Measurements from ENCODE around the gene GABRP.
"Not testable (repeated sequence)": the region's sequence is repeated elsewhere in the genome, so short reads cannot be mapped to it uniquely, and the experiment has no call there.

Gene GABRP, protein sequence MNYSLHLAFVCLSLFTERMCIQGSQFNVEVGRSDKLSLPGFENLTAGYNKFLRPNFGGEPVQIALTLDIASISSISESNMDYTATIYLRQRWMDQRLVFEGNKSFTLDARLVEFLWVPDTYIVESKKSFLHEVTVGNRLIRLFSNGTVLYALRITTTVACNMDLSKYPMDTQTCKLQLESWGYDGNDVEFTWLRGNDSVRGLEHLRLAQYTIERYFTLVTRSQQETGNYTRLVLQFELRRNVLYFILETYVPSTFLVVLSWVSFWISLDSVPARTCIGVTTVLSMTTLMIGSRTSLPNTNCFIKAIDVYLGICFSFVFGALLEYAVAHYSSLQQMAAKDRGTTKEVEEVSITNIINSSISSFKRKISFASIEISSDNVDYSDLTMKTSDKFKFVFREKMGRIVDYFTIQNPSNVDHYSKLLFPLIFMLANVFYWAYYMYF

DNA sequence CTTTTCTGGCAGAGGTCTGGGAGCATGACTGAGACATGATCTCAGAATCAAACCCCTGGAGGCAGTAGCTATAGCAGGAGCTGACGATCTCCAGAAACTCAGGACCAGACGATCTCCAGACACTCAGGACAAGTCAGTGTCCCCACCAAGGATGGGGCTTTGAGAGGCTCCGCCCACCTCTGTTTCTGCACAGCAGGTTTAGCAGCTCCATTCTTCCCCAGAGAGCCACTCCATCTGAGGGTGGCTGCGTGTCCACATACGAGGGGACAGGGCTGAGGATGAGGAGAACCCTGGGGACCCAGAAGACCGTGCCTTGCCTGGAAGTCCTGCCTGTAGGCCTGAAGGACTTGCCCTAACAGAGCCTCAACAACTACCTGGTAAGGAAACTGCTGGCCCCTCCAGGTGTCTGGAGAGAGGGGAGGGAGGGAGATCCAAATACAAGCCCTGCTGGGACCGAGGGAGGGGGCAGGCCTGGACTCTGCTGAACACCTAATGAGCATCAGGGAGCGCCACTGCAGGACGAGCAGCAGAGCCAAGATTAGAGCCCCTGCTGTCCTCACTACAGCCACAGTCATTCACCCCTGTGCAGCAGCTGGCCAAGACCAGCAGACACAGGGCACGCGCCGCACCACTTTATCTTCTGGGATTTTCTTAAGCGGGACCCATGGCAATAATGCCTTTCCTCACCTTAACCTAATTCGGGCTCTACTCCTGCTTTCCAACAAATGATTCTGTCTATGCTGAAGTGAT lies at the start of gene GABRP:
Gene GABRP, plus strand, starts transcription at position 228 of the 750 bp plus-strand sequence. CDS start 4,891 bp downstream, outside the sequence.
- no peak for DNase-seq

DNA sequence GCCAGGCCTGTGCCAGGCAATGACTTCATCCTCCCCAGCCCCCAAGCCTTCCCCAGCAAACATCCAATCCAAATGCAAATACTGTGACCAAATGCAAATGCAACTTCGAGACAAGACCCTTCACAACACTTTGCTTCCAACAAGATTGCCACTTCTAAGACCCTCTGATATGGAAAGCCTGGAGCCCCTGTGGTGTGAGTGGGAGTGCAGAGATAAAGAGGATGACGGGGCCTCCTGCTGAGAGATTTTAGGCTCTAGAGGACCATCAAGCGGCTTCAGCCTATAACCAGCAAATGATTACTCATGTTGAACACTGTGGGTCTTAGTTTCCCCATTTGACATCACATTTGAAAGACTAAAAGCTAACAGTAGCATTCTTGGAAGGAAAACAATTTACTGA lies 46.6 kb upstream of the GABRP start:
- DNase-seq: no peak

DNA sequence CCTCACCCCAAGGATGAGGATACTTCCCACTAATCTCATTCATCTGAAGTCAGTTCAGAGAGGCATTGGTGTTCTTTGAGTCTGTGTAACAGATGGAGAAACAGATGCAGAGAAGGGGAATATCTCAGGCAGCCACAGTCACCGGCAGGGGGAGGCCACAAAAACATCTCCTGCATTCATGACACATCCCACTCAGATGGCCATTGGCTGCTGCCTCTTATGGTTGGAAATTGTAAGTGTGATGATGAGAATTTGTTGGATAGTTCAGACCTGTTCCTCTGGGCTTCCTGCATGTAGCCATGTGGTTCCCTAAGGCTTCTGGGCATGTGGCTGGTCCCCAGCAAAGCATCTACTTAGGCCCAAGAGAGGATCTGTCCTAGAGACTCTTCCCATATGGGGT lies 45.9 kb upstream of the GABRP start:
- DNase-seq: no peak

DNA sequence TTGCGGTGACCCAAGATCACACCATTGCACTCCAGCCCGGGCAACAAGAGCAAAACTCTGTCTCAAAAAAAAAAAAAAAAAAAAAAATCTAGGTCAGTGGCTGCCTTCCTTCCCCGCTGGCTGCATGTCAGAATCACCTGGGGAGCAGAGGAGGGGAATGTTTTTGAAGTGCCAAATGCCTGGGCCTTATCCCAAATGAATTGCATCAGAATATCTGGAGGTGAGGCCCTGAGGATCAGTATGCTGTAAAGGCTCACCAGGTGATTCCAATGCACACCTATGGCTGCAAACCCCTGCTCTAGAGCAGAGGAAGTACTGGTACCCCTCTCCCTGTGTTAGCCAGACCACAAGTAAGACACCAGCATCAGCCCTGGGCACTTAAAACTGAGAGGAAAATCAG lies 44.7 kb upstream of the GABRP start:
- DNase-seq: no peak

DNA sequence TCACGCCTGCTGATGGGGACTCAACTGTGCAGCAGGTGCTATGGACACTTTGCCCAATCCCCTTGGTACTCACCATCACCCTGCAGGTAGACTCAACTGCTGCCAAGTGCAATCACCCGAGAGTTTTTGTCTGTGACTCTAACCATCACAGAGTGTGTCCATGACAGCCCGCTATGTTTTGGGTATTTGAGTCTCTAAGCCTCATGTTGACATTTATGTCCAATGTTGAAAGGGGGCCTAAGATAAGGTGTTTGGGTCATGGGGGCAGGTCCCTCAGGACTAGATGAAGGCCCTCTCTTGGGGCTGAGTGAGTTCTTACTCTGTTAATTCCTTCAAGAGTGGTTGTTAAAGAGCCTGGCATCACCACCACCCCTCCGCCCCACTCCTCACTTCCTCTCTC lies 44.1 kb upstream of the GABRP start:
- DNase-seq: no peak

DNA sequence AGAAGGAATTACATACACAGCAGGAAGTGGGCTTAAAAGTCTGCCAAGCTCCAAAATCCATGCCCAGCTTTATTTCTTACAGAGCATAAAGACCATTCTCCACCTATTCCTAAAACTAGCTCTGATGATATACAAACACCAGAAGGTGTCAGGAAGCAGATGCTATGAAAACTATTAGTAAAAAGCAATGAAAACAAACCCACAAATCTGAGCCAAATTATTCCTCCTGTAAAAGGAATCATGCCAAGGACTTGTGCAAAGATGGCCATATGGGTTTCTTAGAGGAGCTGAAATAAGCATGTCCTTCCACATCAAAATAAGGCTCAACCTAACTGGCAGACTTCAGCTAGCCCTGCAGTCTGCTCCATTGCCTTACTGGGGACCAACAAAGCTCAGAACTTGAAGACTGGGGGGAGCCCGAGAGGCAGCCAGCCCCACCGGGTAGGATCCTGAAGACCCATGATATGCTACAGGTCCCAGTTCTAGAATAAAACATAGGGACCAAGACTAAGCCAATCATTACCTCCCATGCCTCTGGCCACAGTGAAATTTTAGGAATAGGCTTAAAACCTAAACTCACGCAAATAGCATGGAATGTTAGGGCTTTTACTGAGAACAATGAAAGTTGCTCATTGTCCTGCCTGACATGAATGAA lies 42.8 kb upstream of the GABRP start:
- no peak for DNase-seq

DNA sequence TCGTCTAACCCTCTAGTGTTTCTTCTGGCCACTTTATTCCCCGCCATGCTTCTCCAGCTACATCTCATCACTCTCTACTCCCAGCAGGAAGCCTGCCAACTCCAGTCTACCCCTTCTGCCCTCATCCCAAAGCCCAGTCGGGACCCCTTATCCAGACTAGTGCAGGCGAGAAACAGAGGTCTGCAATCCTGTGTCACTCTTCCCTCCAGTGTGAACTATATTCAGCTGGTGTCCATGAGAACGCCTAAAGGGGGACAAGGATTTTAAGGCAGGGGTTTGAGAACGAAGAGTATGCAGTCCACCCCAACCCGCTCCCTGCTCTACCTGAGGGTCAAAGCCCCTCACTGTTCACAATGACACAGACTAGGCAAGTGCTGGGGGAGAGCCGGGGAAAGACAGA lies 41.7 kb upstream of the GABRP start:
- DNase-seq: no peak

DNA sequence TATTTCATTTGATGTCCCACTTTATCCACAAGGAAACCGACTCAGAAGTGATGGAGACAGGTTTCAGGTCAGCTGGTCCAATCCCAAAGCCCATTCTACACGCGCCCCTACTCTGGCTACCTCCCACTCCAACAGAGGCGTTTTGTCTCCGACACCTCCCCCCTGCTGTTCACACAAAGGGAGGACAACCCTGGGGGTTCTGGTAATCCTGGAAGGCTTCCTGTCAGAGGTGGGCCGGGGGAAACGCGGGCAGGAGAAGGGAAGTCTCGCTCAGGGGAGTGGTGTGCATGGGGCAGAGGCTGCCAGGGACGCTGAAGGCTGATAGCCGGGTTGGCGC lies 39.7 kb upstream of the GABRP start:
- no peak for DNase-seq

DNA sequence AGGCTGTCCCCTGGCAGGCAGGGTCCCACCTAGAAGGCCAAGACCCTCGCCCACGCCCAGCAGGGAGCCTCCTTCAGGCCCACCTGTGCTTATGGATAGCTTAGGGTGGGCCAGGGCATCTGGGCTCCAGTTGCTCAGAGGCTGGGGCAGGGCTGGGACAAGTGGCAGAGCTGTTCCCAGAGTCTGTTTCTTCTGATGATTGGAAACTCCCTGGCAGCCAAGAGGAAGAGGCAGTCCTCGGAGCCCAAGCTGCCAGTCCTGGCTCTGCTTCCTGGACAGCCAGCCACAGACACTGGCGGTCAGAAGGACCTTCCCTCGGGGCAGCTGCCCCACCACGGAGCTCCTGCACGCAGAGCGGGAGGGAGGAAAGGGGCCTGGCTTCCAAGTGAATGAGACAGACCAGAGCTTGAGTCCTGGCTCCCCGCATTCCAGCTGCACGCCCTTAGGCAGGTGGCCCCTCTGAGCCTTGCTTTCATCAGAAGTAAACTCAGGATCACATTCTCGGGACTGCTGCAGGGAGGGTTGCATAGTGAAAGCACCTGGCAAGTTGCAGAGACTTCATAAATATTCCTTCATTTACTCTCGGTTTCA lies 37.9 kb upstream of the GABRP start:
- no peak for DNase-seq

DNA sequence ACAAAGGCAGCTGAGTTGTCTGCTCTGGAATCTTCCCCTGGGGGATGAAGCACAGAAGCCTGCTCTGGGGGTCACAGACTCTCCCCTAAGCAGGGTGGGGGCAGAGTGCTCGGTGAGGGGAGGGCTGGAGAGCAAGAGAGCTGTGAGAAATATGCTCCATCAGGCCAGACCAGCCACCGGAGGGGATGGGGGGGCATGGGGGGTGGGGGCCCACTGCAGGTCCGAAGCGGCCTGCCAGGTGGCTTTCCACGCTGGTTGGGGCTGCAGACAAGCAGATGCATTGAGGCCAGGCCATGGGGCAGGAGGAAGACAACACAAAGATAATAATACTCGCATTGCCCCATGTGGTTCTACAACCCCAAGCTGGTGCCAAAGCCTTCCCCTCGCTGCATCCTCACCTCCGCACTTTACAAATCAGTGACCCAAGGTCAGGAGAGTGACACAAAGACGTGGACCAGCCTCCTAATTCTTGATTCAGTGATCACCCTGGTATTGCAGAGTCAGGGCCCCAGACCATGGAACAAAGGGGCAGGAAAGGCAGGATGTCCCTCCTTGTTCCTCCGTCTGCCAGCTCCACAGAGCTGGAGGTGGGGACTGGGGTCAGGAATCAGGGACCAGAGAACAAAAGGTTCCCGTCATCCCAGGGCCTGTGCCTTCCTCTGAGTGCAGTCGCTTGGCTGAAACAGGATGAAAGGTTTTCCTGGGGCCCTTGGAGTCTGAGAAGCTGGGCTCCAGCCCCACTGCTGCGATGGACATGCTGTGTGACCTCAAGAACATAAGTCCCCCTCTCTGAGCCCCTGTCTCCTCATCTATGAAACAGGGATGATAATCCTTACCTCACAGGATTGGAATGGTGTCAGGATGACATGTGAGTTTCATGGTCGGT lies 37.2 kb upstream of the GABRP start:
- no peak for DNase-seq

DNA sequence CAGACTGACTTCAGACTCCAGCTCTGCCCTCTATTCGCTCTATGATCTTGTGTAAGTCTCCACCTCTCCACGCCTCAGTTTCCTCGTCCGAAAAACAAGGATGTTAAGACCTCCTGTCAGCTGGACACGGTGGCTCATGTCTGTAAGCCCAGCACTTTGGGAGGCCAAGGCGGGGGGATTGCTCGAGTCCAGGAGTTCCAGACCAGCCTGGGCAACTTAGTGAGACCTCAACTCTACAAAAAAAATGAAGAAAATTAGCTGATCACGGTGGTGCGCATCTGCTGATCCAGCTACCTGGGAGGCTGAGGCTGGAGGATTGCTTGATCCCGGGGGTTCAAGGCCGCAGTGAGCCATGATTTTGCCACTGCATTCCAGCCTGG lies 36.6 kb upstream of the GABRP start:
- DNase-seq: no peak

DNA sequence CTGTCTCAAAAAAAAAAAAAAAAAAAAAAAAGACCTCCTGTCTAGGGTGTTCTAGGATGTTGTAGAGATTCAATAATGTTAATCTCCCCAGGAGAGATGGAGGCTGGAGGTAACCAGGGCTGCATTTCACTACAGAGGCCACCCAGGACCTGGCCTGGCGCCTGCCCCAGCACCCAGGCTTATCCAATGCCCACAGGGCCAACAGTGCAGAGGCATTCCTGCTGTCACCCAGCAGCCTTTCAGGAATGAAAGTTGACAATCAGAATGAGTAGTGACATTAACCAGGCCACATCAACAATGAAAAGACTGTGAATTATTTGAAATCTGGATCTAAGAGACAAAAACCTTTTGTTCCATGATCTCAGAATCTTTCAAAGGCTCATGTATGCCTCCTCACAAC lies 36.2 kb upstream of the GABRP start:
- DNase-seq: no peak

DNA sequence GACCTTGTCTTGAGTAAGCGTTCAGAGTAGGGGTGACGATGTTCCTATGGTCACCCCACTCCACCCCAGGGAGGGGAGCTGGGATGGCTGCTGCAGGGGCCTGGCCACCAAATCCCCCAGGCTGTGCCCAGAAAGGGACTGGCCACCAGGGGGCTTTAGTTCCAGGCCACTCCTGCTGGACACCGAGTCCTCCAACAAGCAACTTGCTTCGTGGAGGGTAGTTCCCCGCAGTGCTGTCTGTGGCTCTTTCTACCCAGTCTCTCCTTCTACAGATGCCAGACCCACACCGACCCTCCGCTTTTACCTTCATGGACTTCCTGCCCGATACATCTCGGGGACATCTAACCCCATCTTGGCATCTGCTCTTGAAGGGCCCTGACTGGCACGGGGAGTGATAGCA lies 35.7 kb upstream of the GABRP start:
- DNase-seq: no peak

DNA sequence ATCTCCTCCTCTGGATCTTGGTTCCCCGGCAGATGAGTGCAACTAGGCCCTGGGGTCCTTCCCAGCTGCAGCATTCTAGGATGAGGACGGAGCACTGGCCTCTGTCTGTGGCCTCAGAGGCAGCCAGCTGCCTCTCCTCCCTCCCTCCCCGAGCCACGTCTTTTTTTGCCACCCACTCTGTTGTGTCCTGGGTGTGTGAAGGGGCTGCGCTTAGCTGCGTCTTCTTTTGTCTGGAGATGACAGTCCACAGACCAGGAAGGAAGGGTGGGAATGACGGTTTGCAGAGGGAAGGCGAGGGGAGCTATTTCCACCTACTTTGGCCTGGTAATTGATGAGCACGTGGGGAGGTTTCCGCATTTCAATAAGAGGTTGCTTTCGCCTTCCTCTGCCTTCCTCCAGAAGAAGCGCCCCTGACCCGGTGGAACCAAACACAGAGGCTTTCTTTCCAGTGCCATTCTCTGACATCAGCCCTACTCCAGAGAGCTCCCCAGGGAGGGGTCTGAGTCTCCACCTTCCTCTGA lies 34.5 kb upstream of the GABRP start:
- DNase-seq: no peak

DNA sequence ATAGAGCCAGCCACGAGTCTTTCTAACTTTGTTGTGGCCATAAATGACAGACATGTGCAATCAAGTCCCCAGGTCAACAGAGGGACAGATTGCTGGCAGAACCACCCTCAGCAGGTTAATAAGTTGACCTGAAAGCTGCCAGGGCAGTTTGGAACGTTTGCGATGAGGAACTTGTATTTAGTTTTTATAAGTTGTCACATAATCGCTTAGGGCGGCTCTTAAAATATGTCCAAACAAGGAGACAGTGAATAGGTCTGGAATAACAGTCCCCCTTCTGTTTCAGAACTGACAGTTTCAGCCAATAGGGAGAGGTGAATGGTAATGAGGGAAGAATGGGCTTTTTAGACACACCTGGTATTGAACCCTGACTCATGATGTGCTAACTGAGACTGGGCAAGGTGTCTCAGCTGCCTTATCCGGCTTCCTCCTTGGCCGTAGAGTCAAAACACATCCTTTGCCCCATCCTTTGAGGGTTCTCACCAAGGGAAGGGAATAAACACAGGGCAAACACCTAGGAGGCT lies 33.6 kb upstream of the GABRP start:
- no peak for DNase-seq

DNA sequence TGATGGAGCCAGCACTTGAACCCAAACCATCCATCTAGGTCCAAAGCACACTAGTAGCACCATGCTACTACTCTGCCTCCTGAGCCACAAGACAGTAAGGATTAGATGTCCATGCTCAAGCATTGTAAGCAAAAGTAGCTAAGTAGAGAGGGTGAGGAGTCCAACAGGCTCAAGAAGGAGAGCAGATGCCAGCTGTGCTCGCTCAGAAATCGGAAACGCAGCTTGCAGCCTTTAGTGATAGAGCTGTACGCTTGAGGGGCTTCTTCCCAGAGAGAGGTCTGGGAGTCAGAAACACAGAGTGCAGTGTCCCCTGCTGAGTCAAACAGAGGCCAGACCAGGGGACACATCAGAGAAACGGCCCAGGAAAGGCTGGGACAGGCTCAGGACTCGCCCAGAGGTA lies 32.7 kb upstream of the GABRP start:
- DNase-seq: no peak

DNA sequence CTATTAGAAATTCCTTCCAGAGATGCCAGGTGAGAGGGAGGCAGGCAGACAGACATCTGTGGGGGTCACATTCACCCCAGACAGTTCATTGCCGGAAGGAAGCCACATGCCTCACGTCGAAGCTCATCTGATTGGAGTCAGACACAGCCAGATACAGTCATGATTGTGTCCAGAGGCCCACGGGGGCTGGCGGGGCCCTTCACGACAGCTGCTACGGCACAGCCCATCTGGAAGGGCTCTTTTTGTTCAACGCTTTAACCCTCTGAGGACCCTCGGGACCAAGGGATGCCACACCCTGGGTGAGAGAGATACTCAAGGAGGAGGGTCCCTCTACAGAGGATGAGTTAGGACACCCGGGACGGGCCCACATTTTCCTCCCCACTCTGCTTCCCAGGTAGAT lies 31.9 kb upstream of the GABRP start:
- DNase-seq: no peak

DNA sequence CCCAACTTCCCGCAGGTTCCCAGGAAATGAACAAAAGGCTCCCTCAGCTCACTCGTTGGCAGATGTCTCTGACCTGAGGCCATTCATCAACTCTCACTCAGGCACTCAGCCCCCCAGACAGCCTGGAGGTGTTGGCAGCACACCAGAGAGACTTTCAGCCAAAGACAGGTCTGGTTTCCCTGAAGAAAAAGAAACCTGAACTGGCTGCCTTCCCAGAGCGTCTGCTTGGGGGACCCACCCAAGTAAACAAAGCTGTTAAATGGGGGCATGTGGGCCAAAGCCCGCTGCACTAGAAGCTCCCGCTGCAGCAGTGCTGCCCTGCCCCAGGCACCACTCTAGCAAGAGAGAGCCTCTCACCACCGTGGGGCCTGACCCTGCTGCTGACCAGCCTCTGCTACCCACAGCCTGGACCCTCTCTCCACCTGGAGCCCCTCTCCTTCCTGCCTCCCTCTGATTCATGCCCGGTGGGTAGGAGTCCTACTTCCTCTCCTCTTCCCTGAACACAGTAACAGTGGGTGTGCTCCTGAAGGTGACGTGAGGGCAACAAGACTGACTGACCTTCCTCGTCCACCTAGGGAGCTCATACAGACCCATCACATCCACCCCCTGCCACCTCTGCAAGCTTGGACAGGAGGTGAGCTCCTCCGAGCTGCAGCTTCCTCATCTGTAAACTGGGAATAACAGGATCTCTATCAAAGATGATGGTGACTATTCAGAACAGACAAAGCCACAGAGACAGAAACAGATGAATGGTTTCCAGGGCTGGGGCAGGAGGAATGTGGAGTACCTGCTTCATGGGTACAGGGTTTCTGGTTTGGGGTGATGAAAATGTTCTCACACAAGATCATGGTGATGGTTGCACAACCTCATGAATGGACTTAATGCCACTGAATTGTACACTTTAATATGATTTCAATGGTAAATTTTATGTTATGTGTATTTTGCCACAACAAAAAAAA lies 31.0 kb upstream of the GABRP start:
- DNase-seq: no peak

DNA sequence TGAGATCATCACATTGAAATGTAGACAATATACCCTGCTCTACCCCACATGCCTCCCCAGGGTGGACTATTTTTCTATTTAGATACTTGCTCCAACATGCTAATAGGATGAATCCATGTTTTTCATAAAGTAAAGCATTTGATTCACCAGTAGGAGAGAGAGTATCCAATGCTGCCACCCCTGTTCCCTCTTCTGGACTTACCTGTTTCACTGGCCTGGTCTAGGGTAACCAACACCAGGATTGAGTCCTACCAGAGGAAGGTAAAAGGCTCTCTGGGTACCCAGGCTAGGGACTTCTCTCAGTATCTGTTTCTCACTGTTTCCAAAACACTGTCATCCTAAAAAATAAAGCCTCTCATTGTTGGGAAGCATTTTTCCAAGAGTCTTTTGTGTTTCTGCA lies 30.2 kb upstream of the GABRP start:
- DNase-seq: no peak

DNA sequence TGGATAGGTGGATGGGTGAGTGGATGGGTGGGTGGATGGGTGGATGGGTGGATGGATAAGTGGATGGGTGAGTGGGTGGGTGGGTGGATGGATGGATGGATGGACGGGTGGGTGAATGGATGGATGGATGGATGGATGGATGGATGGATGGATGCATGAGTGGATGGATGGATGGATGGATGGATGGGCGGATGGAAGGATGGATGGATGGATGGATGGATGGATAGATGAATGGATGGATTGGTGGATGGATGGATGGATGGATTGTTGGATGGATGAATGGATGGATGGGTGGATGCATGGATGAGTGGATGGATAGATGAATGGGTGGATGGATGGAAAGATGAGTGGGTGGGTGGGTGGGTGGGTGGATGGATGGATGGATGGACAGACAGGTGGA lies 29.0 kb upstream of the GABRP start:
- not testable (repeated sequence) for DNase-seq
